Activated naive CD8-positive, alpha-beta T cell treated with anti-CD3 and anti-CD28 coated beads, Interleukin-2, amount 50 U/mL, for 24 hours (primary cell): ENCODE results near the gene DEF6.
A peak's percentile ranks its signal among the peaks of the same experiment; 100 is the strongest.
"Not testable (repeated sequence)": the region's sequence is repeated elsewhere in the genome, so short reads cannot be mapped to it uniquely, and the experiment has no call there.

ENCODE experiments used
- ATAC-seq: fragments of 150-1000 bp; cut with Tn5 transposase; one replicate; pipeline ENCODE4 v1.10.0; 2021
- DNase-seq: peaks from one replicate; pipeline ENCODE4 v3.0.0; 2021
- H3K27ac Mint-ChIP-seq: one replicate; pipeline ENCODE4 v1.8.0; 2021; ENCODE audit warnings: mild to moderate bottlenecking, mixed read lengths
- H3K27me3 Mint-ChIP-seq: one replicate; pipeline ENCODE4 v1.8.0; 2021; ENCODE audit warnings: mixed read lengths
- H3K36me3 Mint-ChIP-seq: one replicate; pipeline ENCODE4 v1.8.0; 2021; ENCODE audit warnings: low read depth, mixed read lengths
- H3K4me1 Mint-ChIP-seq: one replicate; pipeline ENCODE4 v1.8.0; 2021; ENCODE audit warnings: mixed read lengths
- H3K4me3 Mint-ChIP-seq: one replicate; pipeline ENCODE4 v1.8.0; 2021; ENCODE audit warnings: mild to moderate bottlenecking, moderate library complexity, mixed read lengths
- H3K9me3 Mint-ChIP-seq: one replicate; pipeline ENCODE4 v1.8.0; 2021; ENCODE audit warnings: mixed read lengths

DEF6 gene

DNA sequence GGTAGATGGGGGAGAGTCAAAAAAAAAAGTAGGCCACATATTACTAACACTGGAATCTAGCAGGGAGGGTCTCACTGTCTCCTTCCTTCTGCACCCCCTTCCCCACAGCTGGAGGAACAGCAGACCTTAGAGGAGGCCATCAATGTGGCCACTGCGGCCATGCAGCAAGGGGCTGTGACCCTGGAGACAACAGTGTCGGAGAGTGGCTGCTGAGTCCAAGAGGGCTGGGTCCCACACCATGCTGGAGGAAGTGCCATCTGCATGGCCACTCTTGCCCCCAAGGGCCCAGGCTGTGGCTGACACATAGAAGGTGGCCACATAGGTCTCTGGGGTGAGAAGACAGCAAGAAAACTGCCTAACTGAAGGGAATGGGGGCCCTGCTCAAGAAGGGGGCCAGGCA lies 2.6 kb upstream of the DEF6 start:
- no peak for ATAC-seq
- no peaks in the 10 kb centered on the region for H3K9me3 Mint-ChIP-seq
- no peak for DNase-seq
- no peaks in the 10 kb centered on the region for H3K27me3 Mint-ChIP-seq
- no peak overlapping the region for H3K4me3 Mint-ChIP-seq
- peaks cover 9% of the 10 kb centered on the region for H3K36me3 Mint-ChIP-seq
- H3K27ac Mint-ChIP-seq = no peak overlapping the region
- peaks cover 17% of the 10 kb centered on the region for H3K4me1 Mint-ChIP-seq

DNA sequence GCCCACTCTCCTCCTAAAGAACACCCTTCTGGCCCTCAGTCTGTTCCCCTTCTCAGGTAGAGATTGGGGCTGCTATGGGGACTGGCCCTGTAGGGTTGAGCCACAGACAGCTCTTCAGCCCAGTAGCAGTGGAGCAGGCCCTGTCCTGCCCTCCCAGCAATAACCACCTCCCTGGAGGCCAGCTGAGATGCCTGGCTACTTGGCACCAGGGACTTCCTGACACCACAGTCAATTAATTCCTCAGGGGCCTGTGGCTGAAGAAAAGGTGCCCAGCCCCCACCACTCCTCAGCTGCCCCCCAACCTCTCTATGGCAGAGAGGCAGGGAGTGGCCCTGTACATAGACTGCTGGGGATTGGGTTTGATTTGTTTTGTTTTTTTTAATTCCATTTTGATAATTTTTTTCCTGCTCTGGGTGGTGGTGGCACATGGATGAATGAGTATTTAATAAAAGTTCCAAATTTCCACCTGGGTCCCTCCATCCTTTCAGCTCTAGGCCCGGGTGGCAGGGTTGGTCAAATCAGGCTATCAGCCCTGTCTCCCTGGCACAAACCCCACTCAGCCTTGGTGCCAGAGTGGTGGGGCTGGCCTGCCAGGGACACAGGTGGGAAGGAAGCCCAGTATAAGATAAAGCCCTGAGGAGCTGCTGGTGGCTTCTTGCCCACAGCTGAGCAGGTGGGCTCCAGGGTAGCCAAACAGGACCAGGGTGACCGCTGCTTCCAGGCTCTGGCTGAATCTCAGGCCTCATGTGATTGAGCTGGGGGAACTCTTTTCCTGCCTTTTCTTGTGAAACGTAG lies 1.9 kb upstream of the DEF6 start:
- ATAC-seq (no peak), DNase-seq (no peak)
- H3K27ac Mint-ChIP-seq = no peak overlapping the region
- H3K27me3 Mint-ChIP-seq = no peaks in the 10 kb centered on the region
- peaks cover 16% of the 10 kb centered on the region for H3K36me3 Mint-ChIP-seq
- H3K4me3 Mint-ChIP-seq = no peak overlapping the region
- no peaks in the 10 kb centered on the region for H3K9me3 Mint-ChIP-seq
- peaks cover 24% of the 10 kb centered on the region for H3K4me1 Mint-ChIP-seq

DNA sequence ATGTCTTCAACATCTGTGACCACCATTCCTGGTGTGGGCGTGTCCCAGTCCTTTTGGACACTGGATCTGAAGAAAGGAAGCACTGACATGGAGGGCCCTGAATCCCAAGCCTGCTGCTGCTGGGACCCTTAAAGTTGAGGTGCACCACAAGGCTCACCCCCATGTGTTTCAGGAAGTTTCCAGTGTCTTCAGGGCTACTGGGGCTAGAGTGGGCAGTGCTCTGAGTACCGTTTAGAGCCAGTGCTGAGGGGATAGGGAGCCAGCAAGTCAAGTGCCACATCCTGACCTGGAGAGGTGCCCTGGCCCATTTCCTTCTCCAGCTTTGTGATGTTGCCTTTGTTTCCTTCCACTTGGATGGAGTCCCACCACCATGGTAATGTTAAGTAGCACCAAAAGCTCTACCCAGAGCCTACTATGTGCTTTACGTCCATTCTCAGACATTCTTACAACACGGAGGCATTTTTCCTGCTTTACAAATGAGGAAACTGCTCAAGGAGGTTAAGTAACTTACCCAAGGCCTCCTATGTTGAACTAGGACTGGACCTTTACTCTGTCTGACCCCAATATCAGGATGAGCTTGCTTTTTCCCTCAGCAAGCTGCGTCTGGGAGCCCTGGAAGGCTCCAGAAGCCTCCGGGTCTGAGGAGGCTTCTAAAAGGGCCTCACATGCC lies 552 bp upstream of the DEF6 start:
- peaks cover 16% of the 10 kb centered on the region for H3K36me3 Mint-ChIP-seq
- no peaks in the 10 kb centered on the region for H3K27me3 Mint-ChIP-seq
- H3K4me1 Mint-ChIP-seq = peaks cover 38% of the 10 kb centered on the region
- H3K27ac Mint-ChIP-seq = peak overlapping the region; percentile 97
- peak overlapping the region; percentile 89 for H3K4me3 Mint-ChIP-seq
- DNase-seq = no peak
- H3K9me3 Mint-ChIP-seq = no peaks in the 10 kb centered on the region
- ATAC-seq = no peak

DNA sequence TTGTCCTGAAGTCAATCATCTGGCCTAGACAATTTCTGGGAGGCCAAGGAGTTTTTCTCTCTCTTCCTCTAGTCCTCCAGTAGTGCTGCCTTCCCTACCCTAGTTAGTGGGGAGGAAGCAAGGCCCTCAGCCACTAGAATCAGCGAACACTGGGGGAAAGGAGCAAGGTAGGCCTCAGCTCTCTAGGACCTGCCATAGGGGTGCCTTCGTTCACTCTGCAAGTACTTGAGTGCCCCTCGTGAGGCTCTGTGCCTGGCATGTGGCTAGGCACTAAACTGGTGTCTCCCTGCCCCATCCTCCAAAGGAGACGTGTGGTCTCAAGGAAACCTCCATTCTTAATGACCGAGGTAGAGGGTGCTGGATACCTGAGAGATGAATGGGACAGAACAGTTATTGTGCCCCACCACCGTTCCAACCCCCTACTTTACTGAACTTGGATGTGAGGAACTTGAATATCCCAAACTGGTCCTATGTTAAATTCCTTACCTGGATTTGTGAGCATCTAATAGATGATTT lies 1.1 kb downstream of the DEF6 start:
- no peak for ATAC-seq
- Mint-ChIP-seq H3K27me3 (peaks cover 3% of the 10 kb centered on the region), H3K36me3 (peaks cover 22% of the 10 kb centered on the region), H3K9me3 (no peaks in the 10 kb centered on the region), H3K4me1 (peaks cover 54% of the 10 kb centered on the region), H3K27ac (peak overlapping the region; percentile 97), H3K4me3 (peak overlapping the region; percentile 89)
- peak; percentile 33 for DNase-seq

DNA sequence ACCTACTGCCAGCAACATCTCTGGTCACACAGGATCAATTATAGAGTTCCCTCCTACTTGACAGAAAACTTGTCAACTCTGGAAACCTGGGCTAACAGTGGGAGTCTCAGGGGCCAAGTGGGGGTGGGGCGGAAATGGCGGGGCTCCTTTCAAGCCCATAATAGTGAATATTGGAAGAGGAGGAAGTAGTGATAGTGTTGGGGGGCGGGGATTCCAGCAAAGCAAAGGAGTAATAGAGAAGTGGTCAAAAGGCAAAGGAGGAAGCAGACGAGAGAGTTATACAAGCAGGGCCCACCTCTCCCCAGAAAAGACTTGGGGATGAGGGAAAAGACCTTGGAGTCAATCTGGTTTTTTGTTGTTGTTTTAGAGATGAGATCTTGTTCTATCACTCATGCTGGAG lies 2.1 kb downstream of the DEF6 start:
- Mint-ChIP-seq H3K4me1 (peaks cover 64% of the 10 kb centered on the region), H3K4me3 (peak overlapping the region; percentile 89), H3K36me3 (peaks cover 26% of the 10 kb centered on the region), H3K27me3 (peaks cover 3% of the 10 kb centered on the region), H3K27ac (peak overlapping the region; percentile 97), H3K9me3 (no peaks in the 10 kb centered on the region)
- DNase-seq (peak; percentile 55), ATAC-seq (no peak)

DNA sequence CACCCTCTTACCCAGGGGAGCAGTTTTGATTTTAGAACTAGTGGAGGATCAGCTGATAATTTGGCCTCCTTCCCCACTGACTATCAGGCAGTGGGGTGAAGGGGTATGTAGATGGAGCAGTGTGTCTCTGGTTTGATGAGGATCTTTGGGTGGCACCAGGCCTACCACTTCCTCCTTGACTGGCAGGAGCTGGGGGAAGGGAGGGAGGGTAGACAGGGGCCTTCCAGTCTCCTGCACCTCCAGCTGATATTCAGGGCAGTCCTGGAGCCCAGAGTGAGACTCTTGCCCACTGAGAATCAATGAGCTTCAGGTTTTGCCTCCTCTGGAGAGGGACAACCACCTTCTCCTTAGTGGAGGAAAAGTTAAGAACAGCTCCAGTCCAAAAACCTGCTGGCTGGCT lies 3.2 kb downstream of the DEF6 start:
- ATAC-seq (no peak), DNase-seq (peak; percentile 43)
- H3K9me3 Mint-ChIP-seq = no peaks in the 10 kb centered on the region
- peaks cover 65% of the 10 kb centered on the region for H3K4me1 Mint-ChIP-seq
- peak overlapping the region; percentile 97 for H3K27ac Mint-ChIP-seq
- H3K36me3 Mint-ChIP-seq = peaks cover 26% of the 10 kb centered on the region
- peaks cover 3% of the 10 kb centered on the region for H3K27me3 Mint-ChIP-seq
- peak overlapping the region; percentile 89 for H3K4me3 Mint-ChIP-seq

DNA sequence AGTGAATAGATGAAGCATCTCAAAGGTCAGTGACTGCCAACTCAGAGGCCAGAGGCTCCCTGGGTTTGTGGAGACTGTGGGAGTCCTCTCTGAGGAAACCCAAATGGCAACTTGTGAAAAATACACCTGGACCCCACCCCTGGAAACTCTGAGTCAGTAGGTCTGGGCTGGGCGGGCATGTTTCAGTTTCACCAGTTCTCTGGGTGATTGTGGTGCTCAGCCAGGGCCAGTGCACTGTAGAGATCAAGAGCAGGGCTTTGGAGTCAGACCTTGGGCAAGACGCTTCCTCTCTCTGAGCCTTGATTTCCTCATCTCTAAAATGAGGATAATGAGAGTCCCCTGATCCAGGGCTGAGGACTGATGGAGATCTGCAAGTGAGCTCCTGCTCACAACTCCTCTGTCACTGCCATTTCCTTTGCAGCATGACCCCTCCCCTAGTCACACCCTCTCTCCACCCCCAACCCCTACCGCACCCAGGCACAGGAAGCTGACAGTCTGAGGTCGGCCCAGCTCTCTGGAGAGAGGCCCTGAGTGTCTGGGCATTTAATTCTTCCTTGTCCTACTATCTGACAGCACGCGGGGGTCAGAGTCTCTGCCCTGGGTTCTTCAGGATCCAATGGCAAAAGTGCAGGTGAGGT lies 5.1 kb downstream of the DEF6 start:
- Mint-ChIP-seq H3K4me1 (peaks cover 72% of the 10 kb centered on the region), H3K27me3 (peaks cover 3% of the 10 kb centered on the region), H3K36me3 (peaks cover 32% of the 10 kb centered on the region), H3K9me3 (no peaks in the 10 kb centered on the region), H3K27ac (peak overlapping the region; percentile 97), H3K4me3 (peak overlapping the region; percentile 87)
- ATAC-seq (peak; percentile 83), DNase-seq (peak; percentile 89)

DNA sequence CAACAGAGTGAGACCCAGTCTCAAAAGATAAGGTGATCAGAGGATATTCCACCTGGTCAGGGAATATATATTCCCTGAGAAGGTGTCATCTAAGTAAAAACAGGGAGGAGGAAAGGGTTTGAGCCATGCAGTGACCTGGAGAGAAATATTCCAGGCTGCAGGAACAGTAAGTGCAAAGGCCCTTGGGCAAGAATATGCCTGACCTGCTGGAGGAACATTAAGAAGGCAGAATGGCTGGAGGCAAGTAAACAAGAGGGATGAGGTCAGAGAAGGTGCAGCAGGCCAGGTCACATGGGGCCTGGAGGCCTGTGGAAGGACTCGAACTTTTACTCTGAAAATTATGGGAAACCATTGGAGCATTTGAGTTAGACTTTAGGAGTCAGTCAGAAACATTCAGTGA lies 6.7 kb downstream of the DEF6 start:
- Mint-ChIP-seq H3K4me1 (peaks cover 77% of the 10 kb centered on the region), H3K27me3 (peaks cover 3% of the 10 kb centered on the region), H3K9me3 (no peaks in the 10 kb centered on the region), H3K4me3 (peak overlapping the region; percentile 87), H3K27ac (peak overlapping the region; percentile 97), H3K36me3 (peaks cover 43% of the 10 kb centered on the region)
- no peak for ATAC-seq
- no peak for DNase-seq

DNA sequence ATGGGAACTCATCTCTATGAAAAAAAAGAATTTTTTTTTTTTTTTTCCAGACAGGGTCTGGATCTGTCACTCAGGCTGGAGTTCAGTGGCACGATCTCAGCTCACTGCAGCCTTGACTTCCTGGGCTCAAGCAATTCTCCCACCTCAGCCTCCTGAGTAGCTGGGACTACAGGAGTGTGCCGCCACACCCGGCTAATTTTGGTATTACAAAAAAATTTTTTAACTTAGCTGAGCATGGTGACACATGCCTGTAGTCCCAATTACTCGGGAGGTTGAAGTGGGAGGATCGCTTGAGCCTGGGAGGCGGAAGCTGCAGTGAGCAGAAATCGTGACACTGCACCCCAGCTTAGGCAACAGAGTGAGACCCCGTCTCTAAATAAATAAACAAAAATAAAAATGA lies 7.5 kb downstream of the DEF6 start:
- ATAC-seq (no peak), DNase-seq (no peak)
- H3K4me3 Mint-ChIP-seq = no peak overlapping the region

DNA sequence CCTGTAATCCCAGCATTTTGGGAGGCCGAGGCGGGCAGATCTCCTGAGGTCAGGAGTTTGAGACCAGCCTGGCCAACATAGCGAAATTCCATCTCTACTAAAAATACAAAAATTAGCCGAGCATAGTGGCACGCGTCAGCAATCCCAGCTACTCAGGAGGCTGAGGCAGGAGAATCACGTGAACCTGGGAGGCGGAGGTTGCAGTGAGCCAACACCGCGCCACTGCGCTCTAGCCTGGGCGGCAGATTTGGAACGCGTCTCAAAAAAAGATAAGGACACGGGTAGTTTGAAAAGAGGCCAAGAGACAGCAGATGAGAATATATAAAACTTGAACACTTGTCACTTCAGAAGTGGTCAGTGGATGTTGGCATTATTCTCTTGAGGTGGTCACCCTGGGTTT lies 9.5 kb downstream of the DEF6 start:
- H3K4me3 Mint-ChIP-seq, ATAC-seq, H3K27me3 Mint-ChIP-seq, H3K9me3 Mint-ChIP-seq, DNase-seq: not testable (repeated sequence)
- Mint-ChIP-seq H3K4me1 (peaks cover 77% of the 10 kb centered on the region), H3K27ac (peak overlapping the region; percentile 20), H3K36me3 (peaks cover 45% of the 10 kb centered on the region)

More for the DNA sequence above, 7.5 kb downstream of the DEF6 start:
- H3K9me3 Mint-ChIP-seq = no peaks in the 10 kb centered on the region
- H3K27me3 Mint-ChIP-seq = peaks cover 3% of the 10 kb centered on the region
- peaks cover 77% of the 10 kb centered on the region for H3K4me1 Mint-ChIP-seq
- H3K27ac Mint-ChIP-seq = no peak overlapping the region
- peaks cover 43% of the 10 kb centered on the region for H3K36me3 Mint-ChIP-seq

DNA sequence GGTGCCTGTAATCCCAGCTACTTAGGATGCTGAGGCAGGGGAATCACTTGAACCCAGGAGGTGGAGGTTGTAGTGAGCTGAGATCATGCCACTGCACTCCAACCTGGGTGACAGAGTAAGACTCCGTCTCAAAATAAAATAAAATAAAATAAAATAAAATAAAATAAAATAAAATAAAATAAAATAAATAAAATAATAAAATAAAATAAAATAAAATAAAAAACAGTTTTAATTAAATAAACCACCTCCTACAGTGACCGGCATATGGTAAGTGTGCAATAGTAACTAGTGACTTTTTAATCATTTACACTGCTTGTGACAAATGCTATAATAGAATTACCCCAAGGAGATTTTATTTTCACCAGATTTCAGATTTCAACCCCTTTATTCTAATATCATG lies 10.9 kb downstream of the DEF6 start:
- H3K27me3 Mint-ChIP-seq, DNase-seq, H3K9me3 Mint-ChIP-seq, H3K4me3 Mint-ChIP-seq, ATAC-seq: not testable (repeated sequence)
- Mint-ChIP-seq H3K36me3 (peaks cover 48% of the 10 kb centered on the region), H3K27ac (peak overlapping the region; percentile 48), H3K4me1 (peaks cover 75% of the 10 kb centered on the region)

DNA sequence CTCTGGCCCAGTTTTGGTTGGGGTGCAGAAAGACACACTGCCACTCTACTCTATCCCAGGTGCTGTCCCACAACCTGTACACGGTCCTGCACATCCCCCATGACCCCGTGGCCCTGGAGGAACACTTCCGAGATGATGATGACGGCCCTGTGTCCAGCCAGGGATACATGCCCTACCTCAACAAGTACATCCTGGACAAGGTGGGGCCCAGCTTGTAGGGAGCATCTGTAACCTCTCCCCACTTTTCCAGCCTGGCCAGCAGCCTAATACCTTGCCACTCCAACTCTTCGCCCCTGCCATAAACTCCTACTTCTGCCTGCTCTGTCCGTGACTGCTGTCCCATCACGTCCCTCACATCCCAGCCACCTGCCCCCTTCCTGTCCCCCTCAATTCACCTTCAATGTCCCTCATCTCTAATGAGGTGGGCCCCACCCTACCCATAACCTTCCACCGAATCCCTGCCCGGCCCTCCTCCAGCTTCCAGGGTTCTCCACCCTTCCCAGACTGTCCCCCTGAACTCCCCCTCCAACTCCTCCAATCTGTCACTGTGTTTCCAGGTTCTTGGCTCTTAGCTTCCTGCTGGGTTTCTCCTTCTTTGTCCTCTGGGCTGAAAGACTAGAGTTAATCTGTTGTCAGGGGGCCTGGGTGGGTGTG lies 12.1 kb downstream of the DEF6 start:
- ATAC-seq = no peak
- Mint-ChIP-seq H3K36me3 (peaks cover 48% of the 10 kb centered on the region), H3K4me3 (peak overlapping the region; percentile 59), H3K9me3 (no peaks in the 10 kb centered on the region), H3K27me3 (no peaks in the 10 kb centered on the region), H3K4me1 (peaks cover 74% of the 10 kb centered on the region), H3K27ac (peak overlapping the region; percentile 94)
- no peak for DNase-seq

DNA sequence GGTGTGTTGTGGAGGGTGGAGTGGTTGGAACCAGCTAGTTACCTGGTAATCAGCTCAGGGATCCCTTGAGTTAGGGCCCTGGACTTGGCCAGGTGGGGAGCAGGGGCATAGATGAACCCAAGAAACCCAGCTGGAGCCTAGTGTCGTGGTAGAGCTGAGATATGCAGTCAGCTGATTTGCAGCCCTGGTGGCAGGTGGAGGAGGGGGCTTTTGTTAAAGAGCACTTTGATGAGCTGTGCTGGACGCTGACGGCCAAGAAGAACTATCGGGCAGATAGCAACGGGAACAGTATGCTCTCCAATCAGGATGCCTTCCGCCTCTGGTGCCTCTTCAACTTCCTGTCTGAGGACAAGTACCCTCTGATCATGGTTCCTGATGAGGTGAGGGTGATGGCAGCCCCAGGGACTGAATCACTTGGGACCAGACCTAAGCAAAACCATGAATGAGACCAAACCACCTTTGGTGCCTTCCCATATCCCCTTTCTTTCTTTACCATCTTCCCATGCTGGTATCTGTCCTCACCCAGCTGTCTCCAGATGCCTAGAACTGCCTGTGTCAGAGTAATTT lies 12.7 kb downstream of the DEF6 start:
- peak; percentile 27 for DNase-seq
- H3K9me3 Mint-ChIP-seq = no peaks in the 10 kb centered on the region
- H3K36me3 Mint-ChIP-seq = peaks cover 54% of the 10 kb centered on the region
- H3K27ac Mint-ChIP-seq = peak overlapping the region; percentile 94
- ATAC-seq = peak; percentile 74
- H3K4me1 Mint-ChIP-seq = peaks cover 80% of the 10 kb centered on the region
- no peaks in the 10 kb centered on the region for H3K27me3 Mint-ChIP-seq
- peak overlapping the region; percentile 59 for H3K4me3 Mint-ChIP-seq
